LNCaP clone FGC (cell line): ENCODE measurements around the gene ELMO1.

Source experiments
- DNase-seq: peaks from one replicate; pipeline ENCODE4 v3.0.0-alpha.2; 2011; ENCODE audit warnings: low read depth
- H3K4me3 ChIP-seq: 2 replicates; pipeline ENCODE4 v1.5.1; 2011; ENCODE audit warnings: mild to moderate bottlenecking, low read depth, low read length, control low read depth
- CTCF ChIP-seq: IDR thresholded peaks from 2 replicates; pipeline ENCODE4 v1.5.1; 2012; ENCODE audit warnings: mild to moderate bottlenecking; ENCODE audit not compliant: control insufficient read depth, insufficient read depth; ENCODE audit errors: extremely low read depth

The ELMO1 gene

DNA sequence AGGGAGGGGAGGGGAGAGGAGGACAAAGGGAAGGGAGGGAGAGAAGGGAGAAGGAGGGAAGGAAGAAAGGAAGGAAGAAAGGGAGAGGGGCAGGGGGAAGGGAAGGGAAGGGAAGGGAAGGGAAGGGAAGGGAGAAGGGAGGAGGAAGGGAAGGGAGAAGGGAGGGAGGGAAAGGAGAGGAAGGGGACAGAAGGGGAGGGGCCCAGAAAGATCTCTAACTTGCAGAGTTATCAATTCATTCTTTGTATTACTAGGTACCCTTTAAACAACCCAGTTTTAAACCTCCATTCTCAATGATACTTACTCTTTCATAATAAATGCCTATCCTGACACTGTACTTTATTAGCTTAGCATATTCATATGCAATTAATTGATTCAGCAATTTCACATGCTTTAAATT lies 192.0 kb downstream of the ELMO1 start:
- no peak for DNase-seq
- TF ChIP-seq CTCF, result no peak
- no peak overlapping the region for H3K4me3 ChIP-seq

- no peak for TF ChIP-seq CTCF
- H3K4me3 ChIP-seq, result no peak overlapping the region
- no peak for DNase-seq
Measured at GRCh38 chr7:37255327-37255944, 193.2 kb downstream of the ELMO1 start.

DNA sequence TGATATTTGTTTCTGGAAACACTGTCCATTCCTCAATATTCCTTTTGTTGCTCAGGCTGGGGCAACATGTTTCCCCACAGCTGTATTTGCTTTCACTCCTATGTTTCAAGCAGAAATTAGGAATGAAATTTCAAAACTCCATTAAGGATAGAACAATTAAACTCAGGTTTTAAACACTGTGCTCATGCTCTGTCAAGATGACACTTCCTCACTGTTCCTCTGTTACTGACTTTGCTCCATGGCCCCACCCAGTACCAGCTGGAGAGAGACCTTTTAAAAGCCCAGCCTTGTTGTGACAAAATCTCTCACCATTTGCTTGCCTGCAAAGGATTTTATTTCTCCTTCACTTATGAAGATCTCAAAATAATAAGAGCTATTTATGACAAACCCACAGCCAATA lies 197.4 kb downstream of the ELMO1 start:
- no peak for TF ChIP-seq CTCF
- no peak overlapping the region for H3K4me3 ChIP-seq
- DNase-seq, result no peak

DNA sequence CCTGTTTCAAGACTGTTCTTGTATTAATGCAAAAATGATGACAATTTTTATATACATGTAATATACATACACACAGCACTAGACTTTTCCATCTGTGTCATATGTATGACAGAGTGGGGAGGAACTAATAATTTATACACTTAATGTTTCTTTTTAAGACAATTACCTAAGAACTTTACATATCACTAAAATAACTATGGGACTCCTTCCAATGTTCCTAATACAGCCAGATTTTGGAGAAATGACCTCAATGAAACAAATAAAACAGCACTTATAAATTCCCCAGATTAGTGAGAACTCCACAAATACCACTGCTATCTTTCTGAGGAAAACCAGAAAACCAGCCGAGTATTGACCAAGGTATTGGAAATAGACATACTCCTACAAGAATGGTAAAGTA lies 199.4 kb downstream of the ELMO1 start:
- no peak overlapping the region for H3K4me3 ChIP-seq
- TF ChIP-seq CTCF, result no peak
- DNase-seq, result no peak

GRCh38 chr7:37248396-37248861 lies 200.2 kb downstream of the ELMO1 start:
- H3K4me3 ChIP-seq, result no peak overlapping the region
- DNase-seq, result no peak
- TF ChIP-seq CTCF, result no peak

- TF ChIP-seq CTCF, result no peak
- peak; percentile 6 for DNase-seq
- no peak overlapping the region for H3K4me3 ChIP-seq
Measured at GRCh38 chr7:37247861-37248260, 200.8 kb downstream of the ELMO1 start.

DNA sequence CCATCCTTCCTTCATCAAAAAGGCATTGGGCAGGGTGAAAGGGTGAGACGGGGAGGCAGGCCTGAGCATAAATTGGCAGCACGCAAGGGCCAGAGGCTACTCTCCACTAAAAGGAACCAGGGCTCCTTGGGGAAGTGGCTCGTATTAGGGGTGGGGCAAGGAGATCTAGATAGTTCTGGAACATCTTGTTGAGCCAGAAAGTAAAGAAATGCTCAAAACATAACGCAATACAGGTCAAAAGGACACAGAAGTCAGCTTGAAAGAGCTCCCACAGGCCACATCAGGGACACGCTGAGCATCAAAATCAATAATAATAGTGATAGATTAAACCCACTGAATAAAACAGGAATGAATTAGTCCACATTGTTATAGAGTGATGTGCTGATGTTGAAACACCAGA lies 203.1 kb downstream of the ELMO1 start:
- DNase-seq, result no peak
- H3K4me3 ChIP-seq, result no peak overlapping the region
- no peak for TF ChIP-seq CTCF
